Metanephros (tissue), 2 donors: Measurements from ENCODE around the gene REEP3. TPM values are rescaled to one million over a fixed set of nuclear protein-coding genes. Genes with fewer than 3 reads are reported as not detected.

Experiments
- small RNA-seq: library from RNA; depleted of rRNA; stranded (forward); fragments of <200 nt; gene quantifications from one replicate; pipeline ENCODE3, GENCODE V24; 2014; ENCODE audit warnings: low replicate concordance
- total RNA-seq: library from RNA; depleted of rRNA; stranded (reverse); fragments of >200 nt; gene quantifications from one replicate; pipeline ENCODE4 v1.2.3, GENCODE V29; 2014

REEP3 gene
- 18.2 TPM for total RNA-seq

GRCh38 chr10:63520500-63521415 is at the start of gene REEP3:
REEP3 (plus strand) TSS chr10:63521401; CDS start chr10:63521546, 145 bp downstream.

Small RNA genes lying within 50 kb of the gene (small RNA-seq; reads per million reads assigned to genes)
- not detected for gene AC022022.1

Other genes with a start within 250 kb of the REEP3 start
- 172 TPM for gene JMJD1C, start 55.4 kb upstream of the REEP3 start, total RNA-seq